Parathyroid adenoma (tissue), 2 donors: ENCODE results near the gene ALDOC.
A peak's percentile ranks its signal among the peaks of the same experiment; 100 is the strongest.

Source experiments
- H2AFZ ChIP-seq: fragments of 300-600 bp; sonication (generic); one replicate; pipeline ENCODE4 v1.7.0; 2017; ENCODE audit warnings: antibody characterized with exemption, mild to moderate bottlenecking
- H3K27ac ChIP-seq: fragments of 300-600 bp; sonication (generic); one replicate; pipeline ENCODE4 v1.7.0; 2017
- H3K27me3 ChIP-seq: fragments of 300-600 bp; sonication (generic); one replicate; pipeline ENCODE4 v1.7.0; 2017; ENCODE audit warnings: low read length; ENCODE audit not compliant: control insufficient read depth, insufficient read depth
- H3K36me3 ChIP-seq: fragments of 300-600 bp; sonication (generic); one replicate; pipeline ENCODE4 v1.7.0; 2017; ENCODE audit warnings: low read length; ENCODE audit not compliant: control insufficient read depth, insufficient read depth
- H3K4me1 ChIP-seq: fragments of 300-600 bp; sonication (generic); one replicate; pipeline ENCODE4 v1.7.0; 2017; ENCODE audit warnings: control low read depth
- H3K4me2 ChIP-seq: fragments of 300-600 bp; sonication (generic); one replicate; pipeline ENCODE4 v1.7.0; 2017; ENCODE audit warnings: low read length
- H3K4me3 ChIP-seq: fragments of 300-600 bp; sonication (generic); one replicate; pipeline ENCODE4 v1.7.0; 2017; ENCODE audit warnings: low read depth, low read length
- H3K79me2 ChIP-seq: fragments of 300-600 bp; sonication (generic); one replicate; pipeline ENCODE4 v1.7.0; 2017; ENCODE audit warnings: control low read depth
- H3K9ac ChIP-seq: fragments of 300-600 bp; sonication (generic); one replicate; pipeline ENCODE4 v1.7.0; 2017; ENCODE audit warnings: mild to moderate bottlenecking
- H3K9me3 ChIP-seq: fragments of 300-600 bp; sonication (generic); one replicate; pipeline ENCODE4 v1.7.0; 2017; ENCODE audit warnings: low read length; ENCODE audit not compliant: control insufficient read depth
- CTCF ChIP-seq: fragments of 300-600 bp; sonication (generic); IDR thresholded peaks from one replicate; pipeline ENCODE4 v1.7.0; 2017; ENCODE audit warnings: antibody characterized with exemption, mild to moderate bottlenecking
- donor health status: primary hyperparathyroidism.

ALDOC gene

GRCh38 chr17:28552176-28552999, 24.3 kb downstream of the ALDOC start, which contains the start of gene UNC119:
Gene UNC119, minus strand, starts transcription at chr17:28552624. Its CDS starts 67 bp downstream, at chr17:28552557.
- no peaks in the 10 kb centered on the region for H3K9me3 ChIP-seq
- H3K79me2 ChIP-seq = no peaks in the 10 kb centered on the region
- no peaks in the 10 kb centered on the region for H3K36me3 ChIP-seq
- TF ChIP-seq CTCF = no peak
- H3K27ac ChIP-seq = peak within 1 kb of the TSS; percentile 19
- H3K9ac ChIP-seq = peak within 1 kb of the TSS; percentile 56
- peaks cover 7% of the 10 kb centered on the region for H3K4me1 ChIP-seq
- H3K27me3 ChIP-seq = no peaks in the 10 kb centered on the region
- H3K4me2 ChIP-seq = peak within 1 kb of the TSS; percentile 87
- H3K4me3 ChIP-seq = peak within 1 kb of the TSS; percentile 71
- H2AFZ ChIP-seq = peak within 1 kb of the TSS; percentile 91

- H3K27me3 ChIP-seq = no peaks in the 10 kb centered on the region
- no peaks in the 10 kb centered on the region for H3K36me3 ChIP-seq
- H3K4me3 ChIP-seq = peak overlapping the region; percentile 71
- H3K4me1 ChIP-seq = peaks cover 7% of the 10 kb centered on the region
- H2AFZ ChIP-seq = peak overlapping the region; percentile 91
- peak overlapping the region; percentile 19 for H3K27ac ChIP-seq
- H3K9ac ChIP-seq = no peak overlapping the region
- peak overlapping the region; percentile 87 for H3K4me2 ChIP-seq
- no peak for TF ChIP-seq CTCF
- H3K79me2 ChIP-seq = no peaks in the 10 kb centered on the region
- no peaks in the 10 kb centered on the region for H3K9me3 ChIP-seq
Observed at GRCh38 chr17:28551421-28552175, 25.1 kb downstream of the ALDOC start.

- no peaks in the 10 kb centered on the region for H3K9me3 ChIP-seq
- TF ChIP-seq CTCF = no peak
- H3K9ac ChIP-seq = no peak overlapping the region
- no peaks in the 10 kb centered on the region for H3K27me3 ChIP-seq
- no peaks in the 10 kb centered on the region for H3K79me2 ChIP-seq
- no peak overlapping the region for H2AFZ ChIP-seq
- H3K36me3 ChIP-seq = no peaks in the 10 kb centered on the region
- H3K4me3 ChIP-seq = no peak overlapping the region
- H3K27ac ChIP-seq = no peak overlapping the region
- H3K4me2 ChIP-seq = no peak overlapping the region
- H3K4me1 ChIP-seq = peaks cover 7% of the 10 kb centered on the region
Observed at GRCh38 chr17:28550858-28551257, 25.8 kb downstream of the ALDOC start.

- H3K36me3 ChIP-seq = no peaks in the 10 kb centered on the region
- no peak overlapping the region for H2AFZ ChIP-seq
- H3K9ac ChIP-seq = no peak overlapping the region
- H3K27ac ChIP-seq = no peak overlapping the region
- no peaks in the 10 kb centered on the region for H3K9me3 ChIP-seq
- H3K4me2 ChIP-seq = no peak overlapping the region
- H3K27me3 ChIP-seq = no peaks in the 10 kb centered on the region
- no peak for TF ChIP-seq CTCF
- H3K4me1 ChIP-seq = peaks cover 7% of the 10 kb centered on the region
- no peak overlapping the region for H3K4me3 ChIP-seq
- H3K79me2 ChIP-seq = no peaks in the 10 kb centered on the region
Observed at GRCh38 chr17:28549236-28550132, 27.2 kb downstream of the ALDOC start.
